DND-41 (cell line): ENCODE measurements around the gene KANSL3.
A peak's percentile ranks its signal among the peaks of the same experiment; 100 is the strongest.

Experiments used
- EZH2 ChIP-seq: IDR thresholded peaks from 3 replicates; pipeline ENCODE4 v1.6.1; 2012; ENCODE audit warnings: borderline replicate concordance, low read depth, mild to moderate bottlenecking, moderate library complexity, low read length, inconsistent platforms; ENCODE audit not compliant: severe bottlenecking
- TF ChIP-seq, protein P1 (sequence below): IDR thresholded peaks from 2 replicates; pipeline ENCODE4 v1.5.1; 2012; ENCODE audit warnings: borderline replicate concordance, low read length, moderate library complexity, mild to moderate bottlenecking; ENCODE audit not compliant: poor library complexity, severe bottlenecking; ENCODE audit errors: extremely low read depth

DNA sequence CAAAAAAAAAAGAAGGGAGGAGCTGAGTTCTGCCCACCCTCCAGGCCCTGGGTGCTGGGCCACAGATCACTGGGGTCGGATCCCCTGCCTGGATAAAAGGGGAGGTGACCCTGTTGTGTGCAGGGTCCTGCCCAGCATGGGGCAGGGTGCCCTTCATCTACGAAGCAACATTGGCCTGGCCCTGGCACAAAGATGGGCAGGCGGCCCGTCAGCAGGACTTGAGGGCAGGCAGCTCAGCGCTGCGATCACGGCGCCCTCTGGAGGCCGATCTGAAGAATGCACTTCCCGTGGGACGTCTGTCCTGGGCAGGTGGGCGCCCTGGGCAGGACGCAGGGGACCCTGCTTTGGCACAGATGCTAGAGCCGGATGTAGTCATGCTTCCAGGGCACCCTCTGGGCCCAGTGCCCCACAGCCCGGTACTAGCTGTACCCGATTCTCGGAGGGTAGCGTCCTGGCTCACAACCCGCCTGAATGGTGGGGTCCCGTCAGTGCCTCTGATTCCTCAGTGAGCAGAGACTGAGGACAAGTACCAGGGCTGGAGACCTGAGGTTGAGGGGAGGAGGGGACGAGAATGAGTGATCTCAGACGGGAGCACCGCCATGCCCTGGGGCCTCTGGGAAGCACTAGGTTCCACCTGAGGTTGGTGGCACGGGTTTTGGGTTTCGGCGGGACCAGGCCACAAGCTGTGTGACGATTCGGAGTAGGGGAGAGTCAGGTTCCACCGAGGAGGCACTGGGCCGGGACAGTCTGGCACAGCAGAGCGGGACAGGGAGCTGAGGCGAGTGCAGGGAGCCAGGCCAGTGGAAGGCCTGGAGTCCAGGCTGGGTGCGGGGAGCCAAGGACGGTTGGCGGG lies 83.6 kb downstream of the KANSL3 start:
- TF ChIP-seq, protein P1, sequence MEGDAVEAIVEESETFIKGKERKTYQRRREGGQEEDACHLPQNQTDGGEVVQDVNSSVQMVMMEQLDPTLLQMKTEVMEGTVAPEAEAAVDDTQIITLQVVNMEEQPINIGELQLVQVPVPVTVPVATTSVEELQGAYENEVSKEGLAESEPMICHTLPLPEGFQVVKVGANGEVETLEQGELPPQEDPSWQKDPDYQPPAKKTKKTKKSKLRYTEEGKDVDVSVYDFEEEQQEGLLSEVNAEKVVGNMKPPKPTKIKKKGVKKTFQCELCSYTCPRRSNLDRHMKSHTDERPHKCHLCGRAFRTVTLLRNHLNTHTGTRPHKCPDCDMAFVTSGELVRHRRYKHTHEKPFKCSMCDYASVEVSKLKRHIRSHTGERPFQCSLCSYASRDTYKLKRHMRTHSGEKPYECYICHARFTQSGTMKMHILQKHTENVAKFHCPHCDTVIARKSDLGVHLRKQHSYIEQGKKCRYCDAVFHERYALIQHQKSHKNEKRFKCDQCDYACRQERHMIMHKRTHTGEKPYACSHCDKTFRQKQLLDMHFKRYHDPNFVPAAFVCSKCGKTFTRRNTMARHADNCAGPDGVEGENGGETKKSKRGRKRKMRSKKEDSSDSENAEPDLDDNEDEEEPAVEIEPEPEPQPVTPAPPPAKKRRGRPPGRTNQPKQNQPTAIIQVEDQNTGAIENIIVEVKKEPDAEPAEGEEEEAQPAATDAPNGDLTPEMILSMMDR = peak; percentile 93
- TF ChIP-seq EZH2 = no peak
